ENCODE data around the gene CAPZA2. TPM values are rescaled to one million over a fixed set of nuclear protein-coding genes. Genes with fewer than 3 reads are reported as not detected.

CAPZA2 gene
- total and polyA plus RNA-seq, 9 of the 15 experiments (the other 6 are each of a cell fraction or from before 2014, with no cell fraction given), result 67.0 to 524 (median 176) TPM

DNA sequence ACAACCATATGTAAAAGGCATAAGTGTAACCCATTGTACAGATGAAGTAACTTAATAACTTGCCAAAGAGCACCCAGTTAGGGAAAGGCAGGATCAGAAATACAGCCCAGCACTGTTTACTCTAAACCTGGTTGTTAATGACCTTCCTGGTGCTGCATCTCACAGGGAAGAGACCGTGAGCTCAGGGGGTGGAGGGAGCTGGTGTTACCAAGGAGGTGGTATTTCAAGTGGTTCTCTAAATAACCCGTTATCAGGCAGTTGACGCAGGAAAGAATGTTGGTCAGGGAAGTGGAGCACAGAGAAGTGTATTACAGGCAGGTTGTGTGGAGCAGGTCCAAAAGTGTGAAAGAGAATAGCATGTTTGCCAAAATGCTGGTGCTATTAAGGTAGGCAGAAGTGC lies 86.5 kb downstream of the CAPZA2 start (continued):
- TF ChIP-seq, protein P1, sequence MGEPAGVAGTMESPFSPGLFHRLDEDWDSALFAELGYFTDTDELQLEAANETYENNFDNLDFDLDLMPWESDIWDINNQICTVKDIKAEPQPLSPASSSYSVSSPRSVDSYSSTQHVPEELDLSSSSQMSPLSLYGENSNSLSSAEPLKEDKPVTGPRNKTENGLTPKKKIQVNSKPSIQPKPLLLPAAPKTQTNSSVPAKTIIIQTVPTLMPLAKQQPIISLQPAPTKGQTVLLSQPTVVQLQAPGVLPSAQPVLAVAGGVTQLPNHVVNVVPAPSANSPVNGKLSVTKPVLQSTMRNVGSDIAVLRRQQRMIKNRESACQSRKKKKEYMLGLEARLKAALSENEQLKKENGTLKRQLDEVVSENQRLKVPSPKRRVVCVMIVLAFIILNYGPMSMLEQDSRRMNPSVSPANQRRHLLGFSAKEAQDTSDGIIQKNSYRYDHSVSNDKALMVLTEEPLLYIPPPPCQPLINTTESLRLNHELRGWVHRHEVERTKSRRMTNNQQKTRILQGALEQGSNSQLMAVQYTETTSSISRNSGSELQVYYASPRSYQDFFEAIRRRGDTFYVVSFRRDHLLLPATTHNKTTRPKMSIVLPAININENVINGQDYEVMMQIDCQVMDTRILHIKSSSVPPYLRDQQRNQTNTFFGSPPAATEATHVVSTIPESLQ (CRISPR knock-in tag; IDR thresholded peaks at IDR 0.05), result no peak
- TF ChIP-seq TRIM24 (IDR thresholded peaks at IDR 0.05), result 0 out of 4 replicates have a peak, but pooled peaks of 1 of the 2 experiments have one; percentile 6

DNA sequence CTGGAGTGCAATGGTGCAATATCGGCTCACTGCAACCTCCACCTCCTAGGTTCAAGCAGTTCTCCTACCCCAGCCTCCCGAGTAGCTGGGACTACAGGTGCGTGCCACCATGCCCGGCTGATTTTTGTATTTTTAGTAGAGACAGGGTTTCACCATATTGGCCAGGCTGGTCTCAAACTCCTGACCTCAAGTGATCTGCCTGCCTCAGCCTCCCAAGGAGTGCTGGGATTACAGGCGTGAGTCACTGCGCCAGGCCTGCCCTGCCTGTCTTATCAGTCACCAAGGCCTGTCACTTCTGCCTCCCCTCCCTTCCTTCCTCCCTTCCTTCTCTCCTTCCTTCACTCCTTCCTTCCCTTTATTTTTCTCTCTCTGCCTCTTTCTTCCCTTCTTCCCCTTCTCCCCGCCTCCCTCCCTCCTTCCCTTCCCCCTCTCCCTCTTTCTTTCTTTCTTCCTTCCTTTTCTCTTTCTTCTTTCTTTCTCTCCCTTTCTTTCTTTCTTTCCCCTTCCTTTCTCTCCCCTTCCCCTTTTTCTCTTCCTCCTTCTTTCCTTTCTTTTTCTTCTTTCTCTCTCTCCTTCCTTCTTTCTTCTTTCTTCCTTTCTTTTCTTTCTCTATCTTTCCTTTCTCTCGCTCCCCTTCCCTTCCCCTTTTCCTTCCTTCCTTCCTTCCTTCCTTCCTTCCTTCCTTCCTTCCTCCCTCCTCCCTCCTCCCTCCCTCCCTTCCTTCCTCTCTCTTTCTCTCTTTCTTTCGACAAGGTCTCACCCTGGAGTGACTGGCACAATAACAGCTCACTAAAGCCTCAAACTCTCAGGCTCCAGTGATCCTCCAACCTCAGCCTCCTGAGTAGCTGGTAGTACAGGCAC lies 87.8 kb downstream of the CAPZA2 start:
- Histone ChIP-seq H3K27me3 (ENCODE audit: control insufficient read depth in 2 of 2, insufficient read depth in 2 of 2, low read length in 2 of 2) (no peaks in the 10 kb centered on the region), H3K4me3 (no peak overlapping the region), H3K79me2 (ENCODE audit: control insufficient read depth, insufficient read depth, low read length) (peaks cover 16% of the 10 kb centered on the region), H4K20me1 (replicated peaks; ENCODE audit: control insufficient read depth, insufficient read depth, low read length) (no peaks in the 10 kb centered on the region), H3K4me2 (ENCODE audit: insufficient read depth, low read length) (peak overlapping the region; percentile 48), H3K9me3 (replicated peaks; ENCODE audit: control insufficient read depth, insufficient read depth, low read depth, low read length) (no peaks in the 10 kb centered on the region), H3K27ac (ENCODE audit: extremely low read depth, low read depth, low read length) (peak overlapping the region; percentile 95), H2AFZ (ENCODE audit: low read depth, low read length) (peak overlapping the region; percentile 98), H3K9me1 (ENCODE audit: control insufficient read depth, insufficient read depth, low read length) (no peaks in the 10 kb centered on the region), H3K4me1 (replicated peaks in 1 of 2; ENCODE audit: control insufficient read depth in 2 of 2, insufficient read depth in 2 of 2, low read length in 2 of 2) (peaks cover 27 to 39% of the 10 kb centered on the region in 2 experiments), H3K9ac (ENCODE audit: insufficient read depth in 1 of 2, low read depth in 2 of 2, low read length in 2 of 2) (peak overlapping the region; percentile 18 to 96; a peak in 1 of 4 replicates), H3K36me3 (ENCODE audit: control insufficient read depth, insufficient read depth, low read length) (no peaks in the 10 kb centered on the region)
- ATAC-seq (peak; percentile 48), FAIRE-seq (peak; percentile 87), DNase-seq (ENCODE audit: extremely low read depth in 1 of 4, low spot score in 3 of 4) (peak; percentile 72 to 95 (median 78))
- ChIA-PET POLR2A (interaction anchor here (0.7 to 5.0 kb wide), 5 partner anchors 9 to 93 kb away, joined by 3 to 40 read pairs (median 3); no protein-coding TSS in a partner anchor), CTCF (ENCODE audit: low intra/inter-chr PET ratio) (no interaction called here)
- BruUV-seq (replicated peaks), result no TSS peak
- in situ Hi-C loops (cut with MboI) (loop anchor here (25.0 kb wide), 1 partner anchor 1237 kb away; the partner anchor contains the start of gene LSM8), intact Hi-C loops (cut with micrococcal nuclease) (loop anchor here (5.0 to 10.0 kb wide), 4 partner anchors 445 to 1235 kb away; partner anchors contain the start of genes LSM8 and TES)
- 6% methylated on average over 7 of the region's 9 CpGs for WGBS (ENCODE audit: insufficient coverage, low coverage, missing lambda C conversion rate)
- TF ChIP-seq ZNF77 (CRISPR knock-in tag; IDR thresholded peaks at IDR 0.05), result no peak
- peak; percentile 98 for TF ChIP-seq ELF4 (CRISPR knock-in tag; IDR thresholded peaks at IDR 0.05)
- no peak for TF ChIP-seq ZNF347 (CRISPR knock-in tag; IDR thresholded peaks at IDR 0.05; ENCODE audit: low read depth)
- no peak for TF ChIP-seq SNRNP70 (optimal IDR thresholded peaks at IDR 0.05; ENCODE audit: low read depth, low read length)
- no peak for TF ChIP-seq XRCC5 (IDR thresholded peaks at IDR 0.05; ENCODE audit: low read depth, low read length)
- TF ChIP-seq, protein P2, sequence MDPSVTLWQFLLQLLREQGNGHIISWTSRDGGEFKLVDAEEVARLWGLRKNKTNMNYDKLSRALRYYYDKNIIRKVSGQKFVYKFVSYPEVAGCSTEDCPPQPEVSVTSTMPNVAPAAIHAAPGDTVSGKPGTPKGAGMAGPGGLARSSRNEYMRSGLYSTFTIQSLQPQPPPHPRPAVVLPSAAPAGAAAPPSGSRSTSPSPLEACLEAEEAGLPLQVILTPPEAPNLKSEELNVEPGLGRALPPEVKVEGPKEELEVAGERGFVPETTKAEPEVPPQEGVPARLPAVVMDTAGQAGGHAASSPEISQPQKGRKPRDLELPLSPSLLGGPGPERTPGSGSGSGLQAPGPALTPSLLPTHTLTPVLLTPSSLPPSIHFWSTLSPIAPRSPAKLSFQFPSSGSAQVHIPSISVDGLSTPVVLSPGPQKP (CRISPR knock-in tag; IDR thresholded peaks at IDR 0.05), result no peak
- TF ChIP-seq ZKSCAN1 (IDR thresholded peaks at IDR 0.05; ENCODE audit: low read depth, low read length), result peak; percentile 78
- peak; percentile 98 for TF ChIP-seq SMARCC2 (IDR thresholded peaks at IDR 0.05; ENCODE audit: low read depth)
- TF ChIP-seq, protein P3, sequence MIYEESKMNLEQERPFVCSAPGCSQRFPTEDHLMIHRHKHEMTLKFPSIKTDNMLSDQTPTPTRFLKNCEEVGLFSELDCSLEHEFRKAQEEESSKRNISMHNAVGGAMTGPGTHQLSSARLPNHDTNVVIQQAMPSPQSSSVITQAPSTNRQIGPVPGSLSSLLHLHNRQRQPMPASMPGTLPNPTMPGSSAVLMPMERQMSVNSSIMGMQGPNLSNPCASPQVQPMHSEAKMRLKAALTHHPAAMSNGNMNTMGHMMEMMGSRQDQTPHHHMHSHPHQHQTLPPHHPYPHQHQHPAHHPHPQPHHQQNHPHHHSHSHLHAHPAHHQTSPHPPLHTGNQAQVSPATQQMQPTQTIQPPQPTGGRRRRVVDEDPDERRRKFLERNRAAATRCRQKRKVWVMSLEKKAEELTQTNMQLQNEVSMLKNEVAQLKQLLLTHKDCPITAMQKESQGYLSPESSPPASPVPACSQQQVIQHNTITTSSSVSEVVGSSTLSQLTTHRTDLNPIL (CRISPR knock-in tag; IDR thresholded peaks at IDR 0.05), result 0 out of 2 replicates have a peak, but pooled peaks have one; percentile 42
- peak; percentile 96 for TF ChIP-seq CBFA2T2 (conservative IDR thresholded peaks at IDR 0.05)
- TF ChIP-seq NFRKB (IDR thresholded peaks at IDR 0.05; ENCODE audit: low read depth), result peak; percentile 99

Measured in K562 (cell line).